ENCODE data around the gene KIF13A. TPM values are rescaled to one million over a fixed set of nuclear protein-coding genes. Genes with fewer than 3 reads are reported as not detected.

Gene KIF13A
- total RNA-seq, 2 experiments from 2014 or later, result 0.91 to 1.4 TPM

GRCh38 chr6:17902974-17903373 lies 84.5 kb downstream of the KIF13A start:
- intact Hi-C loops (cut with DNase I, micrococcal nuclease), result loop anchor here in 1 of 2 experiments (10.0 kb wide), 1 partner anchor 368 kb away; no protein-coding TSS in a partner anchor
- Histone ChIP-seq H3K4me1 (ENCODE audit: insufficient read depth, low read length) (no peaks in the 10 kb centered on the region), H3K36me3 (ENCODE audit: insufficient read depth, low read length) (no peaks in the 10 kb centered on the region), H3K9me3 (ENCODE audit: control insufficient read depth in 1 of 2, insufficient read depth in 1 of 2, low read length in 2 of 2) (peaks cover 0 to 3% of the 10 kb centered on the region in 2 experiments), H3K4me3 (ENCODE audit: low read length) (no peak overlapping the region), H3K27me3 (ENCODE audit: control insufficient read depth in 1 of 2, insufficient read depth in 2 of 2, low read length in 2 of 2) (peaks cover 7 to 8% of the 10 kb centered on the region in 2 experiments), H3K27ac (ENCODE audit: low read depth in 1 of 2, low read length in 2 of 2) (no peak overlapping the region)
- ATAC-seq (ENCODE audit: poor library complexity), result no peak
- TF ChIP-seq CTCF (IDR thresholded peaks at IDR 0.05), result no peak
- Mint-ChIP-seq H3K27ac (no peak overlapping the region), H3K36me3 (ENCODE audit: low read depth) (no peaks in the 10 kb centered on the region), H3K27me3 (peaks cover 22% of the 10 kb centered on the region), H3K4me1 (ENCODE audit: low read depth) (peaks cover 4% of the 10 kb centered on the region), H3K4me3 (no peak overlapping the region), H3K9me3 (no peaks in the 10 kb centered on the region)
- CTCF ChIA-PET, result no interaction called here
- POLR2A ChIA-PET, result no interaction called here
- no peak for DNase-seq

- H3K27me3 Mint-ChIP-seq, result peaks cover 14% of the 10 kb centered on the region
- ChIA-PET POLR2A (no interaction called here), CTCF (no interaction called here)
- no peak overlapping the region for H3K27ac Mint-ChIP-seq
- no peaks in the 10 kb centered on the region for H3K4me1 Mint-ChIP-seq (ENCODE audit: low read depth)
- TF ChIP-seq CTCF (IDR thresholded peaks at IDR 0.05), result no peak
- intact Hi-C loops (cut with DNase I, micrococcal nuclease), result loop anchor here in 1 of 2 experiments (10.0 kb wide), 1 partner anchor 367 kb away; no protein-coding TSS in a partner anchor
- ATAC-seq (ENCODE audit: poor library complexity) (no peak), DNase-seq (no peak)
- Histone ChIP-seq H3K4me3 (ENCODE audit: low read length) (no peak overlapping the region), H3K27me3 (ENCODE audit: control insufficient read depth in 1 of 2, insufficient read depth in 2 of 2, low read length in 2 of 2) (peaks cover 4 to 7% of the 10 kb centered on the region in 2 experiments), H3K36me3 (ENCODE audit: insufficient read depth, low read length) (no peaks in the 10 kb centered on the region), H3K4me1 (ENCODE audit: insufficient read depth, low read length) (no peaks in the 10 kb centered on the region), H3K27ac (ENCODE audit: low read depth in 1 of 2, low read length in 2 of 2) (no peak overlapping the region), H3K9me3 (ENCODE audit: control insufficient read depth in 1 of 2, insufficient read depth in 1 of 2, low read length in 2 of 2) (no peaks in the 10 kb centered on the region)
- no peaks in the 10 kb centered on the region for H3K9me3 Mint-ChIP-seq
- H3K4me3 Mint-ChIP-seq, result no peak overlapping the region
- no peaks in the 10 kb centered on the region for H3K36me3 Mint-ChIP-seq (ENCODE audit: low read depth)
Observed at GRCh38 chr6:17901493-17901892, 85.9 kb downstream of the KIF13A start.

GRCh38 chr6:17900011-17900410 lies 87.4 kb downstream of the KIF13A start:
- ChIA-PET POLR2A (no interaction called here), CTCF (no interaction called here)
- DNase-seq (no peak), ATAC-seq (ENCODE audit: poor library complexity) (no peak)
- no peak overlapping the region for H3K27ac ChIP-seq (ENCODE audit: low read depth in 1 of 2, low read length in 2 of 2)
- H3K27me3 ChIP-seq (ENCODE audit: control insufficient read depth in 1 of 2, insufficient read depth in 2 of 2, low read length in 2 of 2), result peaks cover 0 to 4% of the 10 kb centered on the region in 2 experiments
- H3K9me3 ChIP-seq (ENCODE audit: control insufficient read depth in 1 of 2, insufficient read depth in 1 of 2, low read length in 2 of 2), result peaks cover 0 to 12% of the 10 kb centered on the region in 2 experiments
- intact Hi-C loops (cut with DNase I, micrococcal nuclease), result loop anchor here in 1 of 2 experiments (10.0 kb wide), 1 partner anchor 365 kb away; no protein-coding TSS in a partner anchor
- Mint-ChIP-seq H3K9me3 (peaks cover 6% of the 10 kb centered on the region), H3K36me3 (ENCODE audit: low read depth) (no peaks in the 10 kb centered on the region), H3K27ac (no peak overlapping the region), H3K27me3 (peaks cover 14% of the 10 kb centered on the region), H3K4me3 (no peak overlapping the region), H3K4me1 (ENCODE audit: low read depth) (no peaks in the 10 kb centered on the region)
- H3K4me3 ChIP-seq (ENCODE audit: low read length), result no peak overlapping the region
- H3K36me3 ChIP-seq (ENCODE audit: insufficient read depth, low read length), result no peaks in the 10 kb centered on the region
- H3K4me1 ChIP-seq (ENCODE audit: insufficient read depth, low read length), result no peaks in the 10 kb centered on the region
- TF ChIP-seq CTCF (IDR thresholded peaks at IDR 0.05), result no peak

Measured in CD4-positive, alpha-beta T cell (primary cell).